AG09309 (cell line): ENCODE data around the gene PRMT5.

Experiments used
- DNase-seq: peaks from one replicate; pipeline ENCODE4 v3.0.0-alpha.2; 2010; ENCODE audit warnings: low read depth
- H3K4me3 ChIP-seq: 2 replicates; pipeline ENCODE4 v1.5.1; 2011; ENCODE audit warnings: mild to moderate bottlenecking, low read depth, low read length, moderate library complexity; ENCODE audit not compliant: control insufficient read depth
- CTCF ChIP-seq: IDR thresholded peaks from 2 replicates; pipeline ENCODE4 v1.5.1; 2011; ENCODE audit warnings: mild to moderate bottlenecking, low read depth, low read length, inconsistent platforms; ENCODE audit not compliant: insufficient read depth, control insufficient read depth; ENCODE audit errors: missing control alignments

The PRMT5 gene

GRCh38 chr14:22932146-22932545 is 3.0 kb upstream of the PRMT5 start:
- no peak for TF ChIP-seq CTCF
- no peak for DNase-seq
- H3K4me3 ChIP-seq = no peak overlapping the region

DNA sequence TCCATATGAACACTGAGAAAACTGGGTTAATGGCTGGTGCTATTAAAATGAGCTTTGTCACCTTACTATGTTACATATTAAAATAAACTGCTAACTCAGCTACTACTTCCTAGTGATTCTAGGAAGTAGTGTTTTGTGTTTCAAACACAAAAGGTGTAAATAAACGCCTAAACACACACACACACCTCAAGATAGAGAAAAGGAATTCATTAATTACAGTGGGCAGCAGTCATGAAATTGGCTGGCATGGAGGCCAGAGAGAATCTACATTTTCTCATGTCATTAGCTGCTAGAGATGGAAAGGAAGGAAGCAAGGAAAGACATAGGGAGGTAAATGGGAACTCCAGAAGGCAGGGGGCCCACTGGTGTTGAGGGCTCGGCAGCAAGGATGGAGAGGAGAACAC is 787 bp upstream of the PRMT5 start:
- TF ChIP-seq CTCF = no peak
- no peak for DNase-seq
- peak overlapping the region; percentile 47 for H3K4me3 ChIP-seq

GRCh38 chr14:22928237-22929103 is 706 bp downstream of the PRMT5 start:
- no peak for DNase-seq
- peak overlapping the region; percentile 95 for H3K4me3 ChIP-seq
- TF ChIP-seq CTCF = no peak

DNA sequence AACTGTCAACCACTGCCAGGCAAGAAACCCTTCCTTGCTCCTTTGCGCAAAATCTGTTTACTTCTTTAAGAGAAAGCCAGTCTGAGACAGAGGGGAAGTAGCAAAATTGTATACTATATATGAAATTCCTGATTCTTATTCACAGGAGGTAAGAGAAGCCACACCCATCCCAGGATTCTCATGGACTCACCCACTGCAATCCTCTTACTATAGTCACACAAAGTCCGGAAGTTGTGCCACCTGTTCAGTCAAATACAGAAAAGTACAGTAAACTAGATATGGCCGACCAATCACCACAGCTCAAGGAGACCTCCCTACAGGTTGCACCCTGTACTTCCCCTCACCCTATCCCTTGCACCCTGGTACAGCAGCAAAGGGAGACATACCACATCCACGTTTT is 2.9 kb downstream of the PRMT5 start:
- no peak for DNase-seq
- no peak for TF ChIP-seq CTCF
- no peak overlapping the region for H3K4me3 ChIP-seq

GRCh38 chr14:22925513-22925912 is 3.7 kb downstream of the PRMT5 start:
- no peak overlapping the region for H3K4me3 ChIP-seq
- no peak for TF ChIP-seq CTCF
- no peak for DNase-seq

DNA sequence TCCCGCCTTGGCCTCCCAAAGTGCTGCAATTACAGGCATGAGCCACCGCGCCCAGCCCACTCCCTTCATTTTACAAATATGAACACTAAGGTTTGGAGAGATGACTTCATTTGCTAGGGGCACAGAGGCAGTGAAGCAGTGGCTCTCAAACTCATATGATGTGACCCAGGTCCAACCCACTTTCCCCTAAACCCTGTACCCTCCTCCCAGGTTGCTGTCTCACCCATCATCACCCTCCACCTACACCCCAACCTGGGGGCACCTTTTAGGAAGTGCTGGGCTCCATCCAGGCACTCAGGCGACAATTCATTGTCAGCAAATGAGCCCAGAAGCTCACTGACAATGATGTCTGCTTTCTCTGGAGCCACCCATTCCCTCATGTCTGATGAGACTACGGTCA is 5.4 kb downstream of the PRMT5 start:
- no peak for TF ChIP-seq CTCF
- no peak for DNase-seq
- H3K4me3 ChIP-seq = no peak overlapping the region

DNA sequence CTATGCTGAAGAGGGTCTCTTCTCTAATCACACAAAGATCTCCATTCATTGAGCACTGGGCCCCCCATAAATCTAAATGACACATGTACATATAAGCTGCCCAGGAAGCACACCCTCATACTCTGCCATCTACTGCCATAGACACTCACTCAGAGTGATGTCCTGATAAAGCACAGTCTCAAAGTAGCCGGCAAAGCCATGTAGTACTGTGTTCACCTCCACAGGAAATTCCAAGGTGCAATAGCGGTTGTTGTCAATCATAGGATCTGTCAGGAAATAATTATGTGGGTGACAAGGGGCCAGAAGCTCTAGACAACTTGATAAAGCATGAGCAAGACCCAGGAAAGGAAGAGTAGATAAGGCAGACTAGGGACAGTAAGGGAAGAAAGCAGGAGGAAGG is 6.9 kb downstream of the PRMT5 start:
- H3K4me3 ChIP-seq = no peak overlapping the region
- TF ChIP-seq CTCF = no peak
- DNase-seq = no peak
